Kidney epithelial cell (primary cell): ENCODE results near the gene CTH. TPM values are rescaled to one million over a fixed set of nuclear protein-coding genes. Genes with fewer than 3 reads are reported as not detected.
A peak's percentile ranks its signal among the peaks of the same experiment; 100 is the strongest.
"Not testable (repeated sequence)": the region's sequence is repeated elsewhere in the genome, so short reads cannot be mapped to it uniquely, and the experiment has no call there.

ENCODE experiments used
- DNase-seq: peaks from one replicate; pipeline ENCODE4 v3.0.0-alpha.2; 2010; ENCODE audit warnings: low read depth
- H3K27me3 ChIP-seq: 2 replicates; pipeline ENCODE4 v1.6.0; 2011; ENCODE audit warnings: low read length; ENCODE audit not compliant: control insufficient read depth, insufficient read depth
- H3K36me3 ChIP-seq: 2 replicates; pipeline ENCODE4 v1.5.1; 2011; ENCODE audit warnings: low read length; ENCODE audit not compliant: control insufficient read depth, insufficient read depth
- H3K4me3 ChIP-seq: 2 replicates; pipeline ENCODE4 v1.5.1; 2011; ENCODE audit warnings: low read depth, mild to moderate bottlenecking, control low read depth, low read length
- total RNA-seq: library from RNA; depleted of rRNA; stranded (reverse); fragments of >200 nt; gene quantifications from 2 replicates; pipeline ENCODE4 v1.2.3, GENCODE V29; 2015
- TF ChIP-seq, protein P1 (sequence below): IDR thresholded peaks from 2 replicates; pipeline ENCODE4 v1.5.1; 2011; ENCODE audit warnings: mild to moderate bottlenecking, moderate library complexity, low read length, control low read depth, inconsistent platforms; ENCODE audit not compliant: insufficient read depth, poor library complexity, severe bottlenecking

The CTH gene
- total RNA-seq, 1 donor from 2014 or later: 18.2 TPM

DNA sequence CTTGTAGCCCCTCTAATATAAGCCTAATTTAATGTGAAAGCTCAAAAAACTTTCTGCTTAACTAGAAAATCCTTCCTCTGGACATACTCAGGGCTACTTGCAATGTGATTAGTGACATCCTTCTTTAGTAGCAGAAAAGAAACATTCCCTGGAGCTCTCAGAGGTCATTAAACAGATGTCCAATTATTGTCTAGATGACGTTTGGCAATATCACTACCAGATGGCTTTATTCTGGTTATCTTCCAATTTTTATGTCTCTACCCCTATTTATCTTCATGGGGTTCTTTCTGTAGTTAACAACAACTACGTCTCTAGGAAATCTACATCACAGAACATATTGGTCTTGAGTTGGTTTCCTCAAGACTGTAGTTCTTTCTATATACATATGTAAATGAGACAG is 44.2 kb downstream of the CTH start:
- no peaks in the 10 kb centered on the region for H3K27me3 ChIP-seq
- TF ChIP-seq, protein P1, sequence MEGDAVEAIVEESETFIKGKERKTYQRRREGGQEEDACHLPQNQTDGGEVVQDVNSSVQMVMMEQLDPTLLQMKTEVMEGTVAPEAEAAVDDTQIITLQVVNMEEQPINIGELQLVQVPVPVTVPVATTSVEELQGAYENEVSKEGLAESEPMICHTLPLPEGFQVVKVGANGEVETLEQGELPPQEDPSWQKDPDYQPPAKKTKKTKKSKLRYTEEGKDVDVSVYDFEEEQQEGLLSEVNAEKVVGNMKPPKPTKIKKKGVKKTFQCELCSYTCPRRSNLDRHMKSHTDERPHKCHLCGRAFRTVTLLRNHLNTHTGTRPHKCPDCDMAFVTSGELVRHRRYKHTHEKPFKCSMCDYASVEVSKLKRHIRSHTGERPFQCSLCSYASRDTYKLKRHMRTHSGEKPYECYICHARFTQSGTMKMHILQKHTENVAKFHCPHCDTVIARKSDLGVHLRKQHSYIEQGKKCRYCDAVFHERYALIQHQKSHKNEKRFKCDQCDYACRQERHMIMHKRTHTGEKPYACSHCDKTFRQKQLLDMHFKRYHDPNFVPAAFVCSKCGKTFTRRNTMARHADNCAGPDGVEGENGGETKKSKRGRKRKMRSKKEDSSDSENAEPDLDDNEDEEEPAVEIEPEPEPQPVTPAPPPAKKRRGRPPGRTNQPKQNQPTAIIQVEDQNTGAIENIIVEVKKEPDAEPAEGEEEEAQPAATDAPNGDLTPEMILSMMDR: no peak
- H3K4me3 ChIP-seq: no peak overlapping the region
- H3K36me3 ChIP-seq: no peaks in the 10 kb centered on the region
- DNase-seq: no peak

DNA sequence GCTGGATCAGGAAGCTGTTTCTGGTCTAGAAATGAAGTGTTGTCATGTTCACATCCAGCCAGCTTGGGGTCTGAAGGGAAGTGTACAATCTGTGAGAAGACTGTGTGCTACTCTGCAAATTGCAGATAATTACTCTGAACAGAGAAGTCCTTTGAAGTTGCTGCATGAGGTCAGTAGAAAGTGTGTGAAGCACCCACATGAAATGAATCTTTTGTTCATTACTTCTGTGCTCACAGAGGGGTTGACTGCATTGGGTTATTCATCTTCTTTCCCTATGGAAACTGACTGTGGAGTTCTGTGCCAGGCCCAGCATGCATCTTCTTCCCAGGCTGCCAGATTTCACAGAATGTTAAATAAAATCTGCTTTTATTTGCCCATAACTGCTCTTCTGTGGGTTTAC is 47.1 kb downstream of the CTH start:
- H3K4me3 ChIP-seq: no peak overlapping the region
- H3K27me3 ChIP-seq: no peaks in the 10 kb centered on the region
- H3K36me3 ChIP-seq: no peaks in the 10 kb centered on the region
- no peak for DNase-seq
- TF ChIP-seq, protein P1: no peak

DNA sequence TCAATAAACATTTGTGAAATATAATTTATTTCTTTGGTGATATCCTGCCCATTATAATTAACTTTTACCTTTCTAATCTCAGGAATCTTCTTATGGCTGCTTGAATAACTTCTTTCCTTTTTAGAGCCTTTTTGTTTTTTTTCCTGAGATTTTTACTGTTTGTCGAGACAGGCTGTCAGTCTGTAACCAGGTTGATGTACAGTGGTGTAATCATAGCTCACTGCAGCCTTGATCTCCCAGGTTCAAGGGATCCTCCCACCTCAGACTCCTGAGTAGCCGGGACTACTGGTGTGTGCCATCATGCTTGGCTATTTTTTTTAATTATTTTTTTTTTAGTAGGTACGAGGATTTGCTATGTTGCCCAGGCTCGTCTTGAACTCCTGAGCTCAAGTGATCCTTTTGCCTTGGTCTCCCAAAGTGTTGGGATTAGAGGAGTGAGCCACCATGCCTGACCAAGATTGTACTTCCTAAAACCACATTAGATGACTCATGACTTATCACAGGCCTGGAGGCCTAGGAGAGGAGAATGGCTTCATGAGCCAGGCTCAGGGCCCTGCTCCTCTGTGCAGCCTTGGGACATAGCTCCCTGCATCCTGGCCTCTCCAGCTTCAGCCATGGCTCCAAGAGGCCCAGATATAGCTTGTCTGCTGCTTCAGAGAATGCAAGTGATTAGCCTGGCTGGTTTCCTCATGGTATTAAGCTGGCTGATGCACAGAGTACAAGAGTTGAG is 48.6 kb downstream of the CTH start:
- Histone ChIP-seq H3K36me3 (no peaks in the 10 kb centered on the region), H3K27me3 (no peaks in the 10 kb centered on the region), H3K4me3 (no peak overlapping the region)
- TF ChIP-seq, protein P1: no peak
- DNase-seq: peak; percentile 10

DNA sequence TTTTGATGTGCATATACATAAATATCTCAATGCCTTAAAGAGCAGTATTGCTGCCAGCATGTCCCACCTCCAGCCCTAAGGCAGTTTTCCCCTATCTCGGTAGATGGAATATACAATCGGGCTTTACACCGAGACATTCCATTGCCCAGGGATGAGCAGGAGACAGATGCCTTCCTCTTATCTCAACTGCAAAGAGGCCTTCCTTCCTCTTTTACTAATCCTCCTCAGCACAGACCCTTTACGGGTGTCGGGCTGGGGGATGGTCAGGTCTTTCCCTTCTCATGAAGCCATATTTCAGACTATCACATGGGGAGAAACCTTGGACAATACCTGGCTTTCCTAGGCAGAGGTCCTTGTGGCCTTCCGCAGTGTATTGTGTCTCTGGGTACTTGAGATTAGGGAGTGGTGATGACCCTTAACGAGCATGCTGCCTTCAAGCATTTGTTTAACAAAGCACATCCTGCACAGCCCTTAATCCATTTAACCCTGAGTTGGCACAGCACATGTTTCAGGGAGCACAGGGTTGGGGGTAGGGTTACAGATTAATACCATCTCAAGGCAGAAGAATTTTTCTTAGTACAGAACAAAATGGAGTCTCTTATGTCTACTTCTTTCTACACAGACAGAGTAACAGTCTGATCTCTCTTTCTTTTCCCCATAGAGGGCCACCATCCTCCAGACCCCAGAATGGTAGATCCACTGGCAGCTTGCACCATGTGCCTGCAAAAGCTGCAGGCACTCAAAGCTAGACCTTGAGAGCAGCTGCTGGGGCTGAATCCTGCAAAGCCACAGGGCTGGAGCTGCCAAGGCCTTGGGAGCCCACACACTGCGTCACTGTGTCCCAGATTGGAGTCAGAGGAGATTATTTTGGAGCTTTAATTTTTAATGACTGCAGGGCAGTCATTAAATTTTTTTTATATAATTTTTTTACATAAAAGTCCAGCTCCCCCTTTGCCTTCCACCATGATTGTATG is 50.0 kb downstream of the CTH start:
- H3K36me3 ChIP-seq, H3K4me3 ChIP-seq, H3K27me3 ChIP-seq, DNase-seq: not testable (repeated sequence)

DNA sequence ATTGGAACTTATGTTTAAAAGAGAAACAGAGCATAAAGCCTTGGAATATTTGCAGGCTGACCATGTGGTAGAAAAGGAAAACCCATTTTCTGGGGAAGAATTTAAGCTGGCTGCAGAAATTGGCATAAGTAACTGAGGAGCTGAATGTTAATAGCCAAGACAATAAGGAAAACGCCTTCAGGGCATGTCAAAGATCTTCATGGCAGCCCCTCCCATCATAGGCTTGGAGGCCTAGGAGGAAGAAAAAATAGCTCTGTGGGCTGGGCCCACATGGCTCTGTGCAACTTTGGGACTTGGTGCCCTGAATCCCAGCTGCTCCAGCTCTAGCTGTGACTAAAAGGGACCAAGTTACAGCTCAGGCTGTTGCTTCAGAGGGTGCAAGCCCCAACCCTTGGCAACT is 51.5 kb downstream of the CTH start:
- TF ChIP-seq, protein P1: no peak

DNA sequence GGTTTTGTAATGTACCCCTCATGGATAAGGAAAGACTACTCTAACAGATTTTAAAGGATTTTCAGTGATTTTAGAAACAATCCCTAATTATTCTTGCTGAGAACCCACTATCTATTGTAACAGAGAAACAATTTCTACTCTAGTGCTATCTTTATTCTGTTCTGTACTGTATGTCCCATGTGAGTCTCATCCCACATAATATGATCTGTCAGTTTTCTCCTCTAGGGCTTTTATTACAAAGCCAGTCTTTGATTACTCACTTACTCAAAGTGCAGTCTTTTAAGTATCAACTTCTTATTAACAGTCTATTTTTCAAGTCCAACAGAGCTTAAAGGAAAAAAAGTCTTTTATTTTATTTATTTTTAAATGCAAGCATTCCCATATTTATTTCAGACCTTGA is 54.8 kb downstream of the CTH start:
- Histone ChIP-seq H3K27me3 (no peaks in the 10 kb centered on the region), H3K4me3 (no peak overlapping the region), H3K36me3 (no peaks in the 10 kb centered on the region)
- TF ChIP-seq, protein P1: no peak
- no peak for DNase-seq

More for the DNA sequence above, 51.5 kb downstream of the CTH start:
- DNase-seq: no peak
- H3K4me3 ChIP-seq: no peak overlapping the region
- no peaks in the 10 kb centered on the region for H3K27me3 ChIP-seq
- no peaks in the 10 kb centered on the region for H3K36me3 ChIP-seq
